ENCODE results near the gene COL8A1.

DNA sequence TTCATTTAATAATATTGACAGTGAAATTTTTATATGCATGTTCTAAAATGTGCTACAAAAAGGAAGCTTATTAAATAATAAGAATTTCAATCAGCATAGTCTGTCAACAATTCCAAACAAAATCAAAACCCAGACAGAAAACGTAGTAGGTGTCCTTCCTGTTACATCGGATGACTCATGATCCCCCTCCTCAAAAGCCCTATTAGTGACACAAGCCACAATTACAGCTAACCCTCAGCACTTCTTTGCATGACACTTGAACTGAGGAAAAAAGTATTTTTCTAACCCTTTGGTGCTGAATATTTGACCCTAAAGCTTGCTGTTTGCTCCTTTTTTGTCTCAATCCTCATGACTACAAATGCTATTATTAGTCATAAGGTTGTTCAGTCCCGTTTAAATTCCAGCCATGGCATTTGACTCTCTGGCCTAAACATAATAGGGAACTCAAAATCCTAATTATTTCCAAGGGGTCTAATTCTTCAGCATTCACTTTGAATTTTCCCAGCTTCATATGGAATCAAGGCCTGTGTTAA lies 78.1 kb downstream of the COL8A1 start:
- TF ChIP-seq, protein P1, sequence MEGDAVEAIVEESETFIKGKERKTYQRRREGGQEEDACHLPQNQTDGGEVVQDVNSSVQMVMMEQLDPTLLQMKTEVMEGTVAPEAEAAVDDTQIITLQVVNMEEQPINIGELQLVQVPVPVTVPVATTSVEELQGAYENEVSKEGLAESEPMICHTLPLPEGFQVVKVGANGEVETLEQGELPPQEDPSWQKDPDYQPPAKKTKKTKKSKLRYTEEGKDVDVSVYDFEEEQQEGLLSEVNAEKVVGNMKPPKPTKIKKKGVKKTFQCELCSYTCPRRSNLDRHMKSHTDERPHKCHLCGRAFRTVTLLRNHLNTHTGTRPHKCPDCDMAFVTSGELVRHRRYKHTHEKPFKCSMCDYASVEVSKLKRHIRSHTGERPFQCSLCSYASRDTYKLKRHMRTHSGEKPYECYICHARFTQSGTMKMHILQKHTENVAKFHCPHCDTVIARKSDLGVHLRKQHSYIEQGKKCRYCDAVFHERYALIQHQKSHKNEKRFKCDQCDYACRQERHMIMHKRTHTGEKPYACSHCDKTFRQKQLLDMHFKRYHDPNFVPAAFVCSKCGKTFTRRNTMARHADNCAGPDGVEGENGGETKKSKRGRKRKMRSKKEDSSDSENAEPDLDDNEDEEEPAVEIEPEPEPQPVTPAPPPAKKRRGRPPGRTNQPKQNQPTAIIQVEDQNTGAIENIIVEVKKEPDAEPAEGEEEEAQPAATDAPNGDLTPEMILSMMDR (conservative IDR thresholded peaks at IDR 0.05 in 1 of 2, IDR thresholded peaks at IDR 0.05 in 1 of 2; ENCODE audit: extremely low read depth in 1 of 2, insufficient read depth in 1 of 2, low read depth in 1 of 2, low read length in 2 of 2) = no peak
- TF ChIP-seq EZH2 (IDR thresholded peaks at IDR 0.05; ENCODE audit: borderline replicate concordance, low read length) = no peak
